MM.1S (cell line): ENCODE measurements around the gene LRIT2.

Experiments
- EZH2 ChIP-seq: fragments of 300-600 bp; sonication (generic); optimal IDR thresholded peaks from 2 replicates; pipeline ENCODE3; 2017; ENCODE audit warnings: low read depth, mild to moderate bottlenecking, antibody characterized with exemption, low read length, mixed read lengths
- EZH2phosphoT487 ChIP-seq: fragments of 300-600 bp; sonication (generic); IDR thresholded peaks from 2 replicates; pipeline ENCODE4 v1.6.1; 2018; ENCODE audit warnings: antibody characterized with exemption, low read length
- TF ChIP-seq, protein P1 (sequence below): fragments of 300-600 bp; sonication (generic); IDR thresholded peaks from 2 replicates; pipeline ENCODE4 v1.5.1; 2016; ENCODE audit warnings: antibody characterized with exemption, low read length, mixed read lengths

DNA sequence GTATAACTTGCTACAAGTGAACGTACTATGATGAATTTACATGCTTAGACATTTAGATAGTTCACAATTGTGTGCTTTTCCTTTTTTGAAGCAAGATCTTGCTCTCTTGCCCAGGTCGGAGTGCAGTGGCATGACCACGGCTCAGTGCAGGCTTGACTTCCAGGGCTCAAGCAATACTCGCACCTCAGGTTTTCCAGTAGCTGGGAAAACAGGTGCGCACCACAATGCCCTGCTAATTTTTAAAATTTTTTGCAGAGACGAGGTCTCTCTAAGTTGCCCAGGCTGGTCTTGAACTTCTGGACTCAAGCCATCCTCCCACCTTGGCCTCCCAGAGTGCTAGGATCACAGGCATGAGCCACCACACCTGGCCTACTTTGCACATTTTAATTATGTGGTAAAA lies 49.9 kb downstream of the LRIT2 start:
- TF ChIP-seq, protein P1, sequence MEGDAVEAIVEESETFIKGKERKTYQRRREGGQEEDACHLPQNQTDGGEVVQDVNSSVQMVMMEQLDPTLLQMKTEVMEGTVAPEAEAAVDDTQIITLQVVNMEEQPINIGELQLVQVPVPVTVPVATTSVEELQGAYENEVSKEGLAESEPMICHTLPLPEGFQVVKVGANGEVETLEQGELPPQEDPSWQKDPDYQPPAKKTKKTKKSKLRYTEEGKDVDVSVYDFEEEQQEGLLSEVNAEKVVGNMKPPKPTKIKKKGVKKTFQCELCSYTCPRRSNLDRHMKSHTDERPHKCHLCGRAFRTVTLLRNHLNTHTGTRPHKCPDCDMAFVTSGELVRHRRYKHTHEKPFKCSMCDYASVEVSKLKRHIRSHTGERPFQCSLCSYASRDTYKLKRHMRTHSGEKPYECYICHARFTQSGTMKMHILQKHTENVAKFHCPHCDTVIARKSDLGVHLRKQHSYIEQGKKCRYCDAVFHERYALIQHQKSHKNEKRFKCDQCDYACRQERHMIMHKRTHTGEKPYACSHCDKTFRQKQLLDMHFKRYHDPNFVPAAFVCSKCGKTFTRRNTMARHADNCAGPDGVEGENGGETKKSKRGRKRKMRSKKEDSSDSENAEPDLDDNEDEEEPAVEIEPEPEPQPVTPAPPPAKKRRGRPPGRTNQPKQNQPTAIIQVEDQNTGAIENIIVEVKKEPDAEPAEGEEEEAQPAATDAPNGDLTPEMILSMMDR = no peak
- TF ChIP-seq EZH2 (no peak), EZH2phosphoT487 (no peak)
